Loucy (cell line): ENCODE results near the gene CNTNAP2.

ENCODE experiments used
- H2AFZ ChIP-seq: fragments of 200-600 bp; sonication (generic); 2 replicates; pipeline ENCODE4 v1.6.0; 2016; ENCODE audit warnings: antibody characterized with exemption, mild to moderate bottlenecking, low read length, moderate library complexity
- H3F3A ChIP-seq: fragments of 200-600 bp; 2 replicates; pipeline ENCODE4 v1.6.0; 2016; ENCODE audit warnings: antibody characterized with exemption, low read depth, mild to moderate bottlenecking
- H3K27me3 ChIP-seq: fragments of 200-600 bp; sonication (generic); 2 replicates; pipeline ENCODE4 v1.6.1; 2014; ENCODE audit warnings: low read length, mild to moderate bottlenecking; ENCODE audit not compliant: insufficient read depth, poor library complexity, severe bottlenecking
- H3K36me3 ChIP-seq: fragments of 200-600 bp; sonication (generic); 2 replicates; pipeline ENCODE4 v1.6.1; 2016; ENCODE audit warnings: low read length; ENCODE audit not compliant: insufficient read depth
- H3K4me1 ChIP-seq: fragments of 200-600 bp; sonication (generic); 2 replicates; pipeline ENCODE4 v1.5.1; 2014; ENCODE audit warnings: low read length, mild to moderate bottlenecking; ENCODE audit not compliant: insufficient read depth, poor library complexity, severe bottlenecking
- H3K4me2 ChIP-seq: fragments of 200-600 bp; sonication (generic); 2 replicates; pipeline ENCODE4 v1.6.0; 2014; ENCODE audit warnings: antibody characterized with exemption, low read length, low read depth, mild to moderate bottlenecking; ENCODE audit not compliant: poor library complexity, severe bottlenecking
- H3K4me3 ChIP-seq: fragments of 200-600 bp; sonication (generic); 2 replicates; pipeline ENCODE4 v1.5.1; 2014; ENCODE audit warnings: low read length, mild to moderate bottlenecking, mixed read lengths; ENCODE audit not compliant: poor library complexity, severe bottlenecking
- H3K79me2 ChIP-seq: fragments of 200-600 bp; sonication (generic); 2 replicates; pipeline ENCODE4 v1.6.1; 2014; ENCODE audit warnings: low read length; ENCODE audit not compliant: insufficient read depth
- H3K9ac ChIP-seq: fragments of 200-600 bp; sonication (generic); 2 replicates; pipeline ENCODE4 v1.6.0; 2014; ENCODE audit warnings: mild to moderate bottlenecking, low read depth, low read length, moderate library complexity; ENCODE audit not compliant: poor library complexity, severe bottlenecking
- H3K9me2 ChIP-seq: fragments of 200-600 bp; sonication (generic); replicated peaks from 2 replicates; pipeline ENCODE4 v1.6.1; 2016; ENCODE audit warnings: low read depth, low read length, mixed read lengths
- H3K9me3 ChIP-seq: fragments of 200-600 bp; sonication (generic); 2 replicates; pipeline ENCODE4 v1.6.1; 2014; ENCODE audit warnings: mild to moderate bottlenecking, antibody characterized with exemption, low read length, low read depth; ENCODE audit not compliant: insufficient read depth
- H4K20me1 ChIP-seq: fragments of 200-600 bp; sonication (generic); 2 replicates; pipeline ENCODE4 v1.6.0; 2014; ENCODE audit warnings: antibody characterized with exemption, low read length, mild to moderate bottlenecking; ENCODE audit not compliant: insufficient read depth, poor library complexity, severe bottlenecking
- EZH2phosphoT487 ChIP-seq: fragments of 200-600 bp; IDR thresholded peaks from 2 replicates; pipeline ENCODE4 v1.6.1; 2018; ENCODE audit warnings: antibody characterized with exemption, mild to moderate bottlenecking, moderate library complexity, borderline replicate concordance
- TF ChIP-seq, protein P1 (sequence below): fragments of 200-600 bp; sonication (generic); conservative IDR thresholded peaks from 2 replicates; pipeline ENCODE4 v1.5.1; 2014; ENCODE audit warnings: mild to moderate bottlenecking, antibody characterized with exemption, low read length

CNTNAP2 gene

DNA sequence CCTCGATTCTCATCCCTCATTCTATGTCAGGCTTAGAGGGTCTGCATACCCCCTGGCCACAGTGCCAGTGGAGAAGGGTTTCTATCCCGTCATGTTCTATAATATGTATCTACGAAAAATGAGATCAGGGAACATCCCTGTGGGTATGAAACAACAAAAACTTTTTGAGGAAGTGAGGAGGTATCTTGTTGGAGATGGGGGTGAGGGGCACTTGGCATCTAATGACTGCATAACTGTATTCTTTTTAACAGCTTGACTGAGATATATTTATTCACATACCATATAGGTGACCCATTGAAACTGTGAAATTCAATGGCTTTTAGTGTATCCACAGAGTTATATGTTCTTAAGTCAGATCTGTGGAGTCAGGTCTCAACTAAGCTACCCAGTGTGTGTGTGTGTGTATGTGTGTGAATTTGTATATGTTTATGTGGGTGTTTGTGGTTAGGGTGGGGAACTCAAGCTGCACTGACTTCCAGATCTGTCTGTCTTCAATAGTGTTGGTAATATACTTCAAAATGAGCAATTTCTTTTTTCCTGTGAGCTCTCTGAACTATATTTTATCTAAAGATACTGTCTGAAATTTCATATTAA, 528.9 kb downstream of the CNTNAP2 start:
- Histone ChIP-seq H2AFZ (no peak overlapping the region), H3K9me2 (no peaks in the 10 kb centered on the region), H3F3A (no peaks in the 10 kb centered on the region), H3K4me2 (no peak overlapping the region), H3K4me3 (no peak overlapping the region), H3K4me1 (no peaks in the 10 kb centered on the region), H3K79me2 (no peaks in the 10 kb centered on the region), H3K27me3 (no peaks in the 10 kb centered on the region), H3K9me3 (0 out of 2 replicates have a peak, but pooled peaks cover 3% of the 10 kb centered on the region), H4K20me1 (no peaks in the 10 kb centered on the region), H3K9ac (no peak overlapping the region), H3K36me3 (no peaks in the 10 kb centered on the region)
- TF ChIP-seq, protein P1, sequence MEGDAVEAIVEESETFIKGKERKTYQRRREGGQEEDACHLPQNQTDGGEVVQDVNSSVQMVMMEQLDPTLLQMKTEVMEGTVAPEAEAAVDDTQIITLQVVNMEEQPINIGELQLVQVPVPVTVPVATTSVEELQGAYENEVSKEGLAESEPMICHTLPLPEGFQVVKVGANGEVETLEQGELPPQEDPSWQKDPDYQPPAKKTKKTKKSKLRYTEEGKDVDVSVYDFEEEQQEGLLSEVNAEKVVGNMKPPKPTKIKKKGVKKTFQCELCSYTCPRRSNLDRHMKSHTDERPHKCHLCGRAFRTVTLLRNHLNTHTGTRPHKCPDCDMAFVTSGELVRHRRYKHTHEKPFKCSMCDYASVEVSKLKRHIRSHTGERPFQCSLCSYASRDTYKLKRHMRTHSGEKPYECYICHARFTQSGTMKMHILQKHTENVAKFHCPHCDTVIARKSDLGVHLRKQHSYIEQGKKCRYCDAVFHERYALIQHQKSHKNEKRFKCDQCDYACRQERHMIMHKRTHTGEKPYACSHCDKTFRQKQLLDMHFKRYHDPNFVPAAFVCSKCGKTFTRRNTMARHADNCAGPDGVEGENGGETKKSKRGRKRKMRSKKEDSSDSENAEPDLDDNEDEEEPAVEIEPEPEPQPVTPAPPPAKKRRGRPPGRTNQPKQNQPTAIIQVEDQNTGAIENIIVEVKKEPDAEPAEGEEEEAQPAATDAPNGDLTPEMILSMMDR, result no peak
- TF ChIP-seq EZH2phosphoT487, result no peak

DNA sequence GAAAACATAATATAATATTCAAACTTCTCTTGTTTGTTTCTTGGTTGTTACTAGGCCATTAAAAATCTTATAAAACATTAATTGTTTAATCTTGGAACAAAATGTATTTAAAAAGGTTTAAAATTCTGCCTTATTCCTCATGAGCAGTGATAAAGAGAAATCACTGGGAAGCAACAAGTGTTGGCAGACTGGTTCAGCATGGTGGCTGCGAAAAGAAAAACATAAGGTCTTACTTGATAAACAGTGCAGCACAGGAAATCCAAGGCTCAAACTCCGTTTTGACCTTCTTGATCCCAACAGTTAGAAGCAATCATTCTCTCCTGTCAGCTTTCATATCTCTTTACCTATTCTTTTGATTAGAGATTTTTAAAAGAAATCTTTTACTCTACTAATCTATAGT, 530.8 kb downstream of the CNTNAP2 start:
- Histone ChIP-seq H3K9ac (no peak overlapping the region), H3K36me3 (no peaks in the 10 kb centered on the region), H3K4me3 (no peak overlapping the region), H3F3A (no peaks in the 10 kb centered on the region), H3K27me3 (no peaks in the 10 kb centered on the region), H3K9me2 (no peaks in the 10 kb centered on the region), H3K79me2 (no peaks in the 10 kb centered on the region), H2AFZ (no peak overlapping the region), H3K9me3 (0 out of 2 replicates have a peak, but pooled peaks cover 3% of the 10 kb centered on the region), H4K20me1 (no peaks in the 10 kb centered on the region), H3K4me1 (no peaks in the 10 kb centered on the region), H3K4me2 (no peak overlapping the region)
- TF ChIP-seq EZH2phosphoT487, result no peak
- TF ChIP-seq, protein P1, result no peak

GRCh38 chr7:146652176-146652575, 535.6 kb downstream of the CNTNAP2 start:
- Histone ChIP-seq H3K9ac (no peak overlapping the region), H3K4me3 (no peak overlapping the region), H3K79me2 (no peaks in the 10 kb centered on the region), H3K9me2 (no peaks in the 10 kb centered on the region), H3F3A (no peaks in the 10 kb centered on the region), H2AFZ (no peak overlapping the region), H3K4me1 (no peaks in the 10 kb centered on the region), H3K4me2 (no peak overlapping the region), H3K36me3 (no peaks in the 10 kb centered on the region), H3K9me3 (no peaks in the 10 kb centered on the region), H3K27me3 (no peaks in the 10 kb centered on the region), H4K20me1 (no peaks in the 10 kb centered on the region)
- no peak for TF ChIP-seq EZH2phosphoT487
- TF ChIP-seq, protein P1, result no peak
